ENCODE results near the gene NHSL1. TPM values are rescaled to one million over a fixed set of nuclear protein-coding genes. Genes with fewer than 3 reads are reported as not detected.

NHSL1 gene
- total RNA-seq, 1 experiment from 2014 or later = 41.9 TPM

DNA sequence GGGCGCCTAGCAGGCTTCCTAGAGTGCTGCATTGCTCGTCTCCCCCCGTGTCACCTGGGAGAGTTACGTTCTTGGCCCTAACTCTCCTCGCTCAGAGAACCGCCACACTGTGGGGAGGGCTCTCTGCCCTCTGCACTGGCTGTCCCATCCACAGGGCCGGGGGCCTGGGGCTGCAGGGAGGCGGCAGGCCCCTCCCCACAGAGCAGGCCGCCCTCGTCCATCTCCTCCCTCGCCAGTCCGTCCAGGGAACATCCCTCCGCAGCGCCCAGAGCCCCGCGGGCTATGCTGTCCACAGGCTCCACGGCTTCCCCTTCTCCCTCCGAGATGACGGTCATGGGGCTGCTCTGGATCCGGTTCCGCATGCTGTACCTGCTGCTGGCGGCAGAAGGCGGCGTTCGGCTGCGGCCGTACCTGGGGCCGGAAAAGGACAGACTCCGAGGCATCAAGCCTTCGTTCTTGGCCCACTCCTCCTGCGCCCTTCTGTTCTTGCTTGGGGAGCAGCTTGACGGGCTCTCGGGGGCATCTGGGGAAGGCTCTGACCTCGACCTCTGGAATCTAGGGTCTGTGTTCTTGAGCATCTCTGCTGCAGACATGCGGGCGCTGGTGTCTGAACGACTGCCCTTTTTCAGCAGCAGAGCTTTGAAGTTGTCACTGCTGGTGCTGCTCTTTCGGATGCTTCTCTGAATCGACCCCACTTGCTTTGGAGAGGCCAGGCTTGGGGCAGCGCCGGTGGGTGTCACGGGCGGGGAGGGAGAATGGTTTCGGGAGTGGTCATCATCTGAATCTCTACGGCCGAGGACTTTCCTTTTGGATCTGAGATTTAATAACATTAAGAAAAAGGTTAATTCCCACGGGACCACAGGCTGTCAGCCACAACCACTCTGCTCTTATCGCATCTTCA is 75.0 kb downstream of the NHSL1 start:
- CTCF ChIA-PET = interaction anchor here (0.6 kb wide), 1 partner anchor 47 kb away, joined by 3 read pairs; no protein-coding TSS in a partner anchor
- Mint-ChIP-seq H3K36me3 (ENCODE audit: insufficient read depth, unreplicated experiment) (peaks cover 63% of the 10 kb centered on the region), H3K4me3 (ENCODE audit: unreplicated experiment) (no peak overlapping the region), H3K9me3 (ENCODE audit: unreplicated experiment) (no peaks in the 10 kb centered on the region), H3K4me1 (ENCODE audit: low read depth, unreplicated experiment) (peaks cover 2% of the 10 kb centered on the region), H3K27me3 (ENCODE audit: insufficient read depth, unreplicated experiment) (no peaks in the 10 kb centered on the region), H3K27ac (ENCODE audit: unreplicated experiment) (no peak overlapping the region)
- Histone ChIP-seq H3K4me3 (ENCODE audit: low read depth, low read length) (no peak overlapping the region), H3K36me3 (ENCODE audit: control insufficient read depth, insufficient read depth, low read length) (no peaks in the 10 kb centered on the region), H3K9me3 (no peaks in the 10 kb centered on the region), H3K4me1 (no peaks in the 10 kb centered on the region), H3K27me3 (replicated peaks; ENCODE audit: control insufficient read depth, insufficient read depth, low read length) (no peaks in the 10 kb centered on the region)
- intact Hi-C loops (cut with micrococcal nuclease; ENCODE audit: unreplicated experiment) = no loop called here
- TF ChIP-seq, protein P1, sequence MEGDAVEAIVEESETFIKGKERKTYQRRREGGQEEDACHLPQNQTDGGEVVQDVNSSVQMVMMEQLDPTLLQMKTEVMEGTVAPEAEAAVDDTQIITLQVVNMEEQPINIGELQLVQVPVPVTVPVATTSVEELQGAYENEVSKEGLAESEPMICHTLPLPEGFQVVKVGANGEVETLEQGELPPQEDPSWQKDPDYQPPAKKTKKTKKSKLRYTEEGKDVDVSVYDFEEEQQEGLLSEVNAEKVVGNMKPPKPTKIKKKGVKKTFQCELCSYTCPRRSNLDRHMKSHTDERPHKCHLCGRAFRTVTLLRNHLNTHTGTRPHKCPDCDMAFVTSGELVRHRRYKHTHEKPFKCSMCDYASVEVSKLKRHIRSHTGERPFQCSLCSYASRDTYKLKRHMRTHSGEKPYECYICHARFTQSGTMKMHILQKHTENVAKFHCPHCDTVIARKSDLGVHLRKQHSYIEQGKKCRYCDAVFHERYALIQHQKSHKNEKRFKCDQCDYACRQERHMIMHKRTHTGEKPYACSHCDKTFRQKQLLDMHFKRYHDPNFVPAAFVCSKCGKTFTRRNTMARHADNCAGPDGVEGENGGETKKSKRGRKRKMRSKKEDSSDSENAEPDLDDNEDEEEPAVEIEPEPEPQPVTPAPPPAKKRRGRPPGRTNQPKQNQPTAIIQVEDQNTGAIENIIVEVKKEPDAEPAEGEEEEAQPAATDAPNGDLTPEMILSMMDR (IDR thresholded peaks at IDR 0.05; ENCODE audit: insufficient read depth in 1 of 2, low read depth in 1 of 2, low read length in 1 of 2, severe bottlenecking in 1 of 2, unreplicated experiment in 1 of 2) = no peak
- DNase-seq = no peak
- POLR2A ChIA-PET = no interaction called here
- BruUV-seq (replicated peaks) = no TSS peak

DNA sequence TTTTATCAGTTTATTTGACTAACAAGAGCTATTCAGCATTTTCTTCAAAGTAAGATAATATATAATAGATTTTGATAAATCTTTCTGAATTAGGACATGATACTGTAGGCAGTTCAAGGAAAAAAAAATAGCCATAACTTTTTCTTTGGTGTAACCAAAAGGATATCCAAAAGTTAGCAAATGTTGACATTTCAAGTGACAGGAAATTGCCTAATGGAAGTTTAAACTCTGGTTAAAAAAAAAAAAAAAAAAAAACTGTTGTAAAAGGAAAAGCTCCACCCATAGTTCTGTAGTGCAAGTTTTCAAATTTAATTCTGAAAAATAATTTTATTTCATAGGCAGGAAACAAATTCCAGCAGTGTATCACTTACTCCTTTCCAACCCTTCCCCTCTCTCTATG is 76.4 kb downstream of the NHSL1 start:
- ChIA-PET CTCF (no interaction called here), POLR2A (no interaction called here)
- no peaks in the 10 kb centered on the region for H3K36me3 ChIP-seq (ENCODE audit: control insufficient read depth, insufficient read depth, low read length)
- no TSS peak for BruUV-seq (replicated peaks)
- no peaks in the 10 kb centered on the region for H3K27me3 ChIP-seq (replicated peaks; ENCODE audit: control insufficient read depth, insufficient read depth, low read length)
- no peaks in the 10 kb centered on the region for H3K4me1 ChIP-seq
- Mint-ChIP-seq H3K27ac (ENCODE audit: unreplicated experiment) (no peak overlapping the region), H3K4me1 (ENCODE audit: low read depth, unreplicated experiment) (no peaks in the 10 kb centered on the region), H3K4me3 (ENCODE audit: unreplicated experiment) (no peak overlapping the region), H3K27me3 (ENCODE audit: insufficient read depth, unreplicated experiment) (no peaks in the 10 kb centered on the region), H3K36me3 (ENCODE audit: insufficient read depth, unreplicated experiment) (peaks cover 69% of the 10 kb centered on the region), H3K9me3 (ENCODE audit: unreplicated experiment) (no peaks in the 10 kb centered on the region)
- no peaks in the 10 kb centered on the region for H3K9me3 ChIP-seq
- no peak overlapping the region for H3K4me3 ChIP-seq (ENCODE audit: low read depth, low read length)
- intact Hi-C loops (cut with micrococcal nuclease; ENCODE audit: unreplicated experiment) = no loop called here
- DNase-seq = no peak
- TF ChIP-seq, protein P1 (IDR thresholded peaks at IDR 0.05; ENCODE audit: insufficient read depth in 1 of 2, low read depth in 1 of 2, low read length in 1 of 2, severe bottlenecking in 1 of 2, unreplicated experiment in 1 of 2) = no peak

DNA sequence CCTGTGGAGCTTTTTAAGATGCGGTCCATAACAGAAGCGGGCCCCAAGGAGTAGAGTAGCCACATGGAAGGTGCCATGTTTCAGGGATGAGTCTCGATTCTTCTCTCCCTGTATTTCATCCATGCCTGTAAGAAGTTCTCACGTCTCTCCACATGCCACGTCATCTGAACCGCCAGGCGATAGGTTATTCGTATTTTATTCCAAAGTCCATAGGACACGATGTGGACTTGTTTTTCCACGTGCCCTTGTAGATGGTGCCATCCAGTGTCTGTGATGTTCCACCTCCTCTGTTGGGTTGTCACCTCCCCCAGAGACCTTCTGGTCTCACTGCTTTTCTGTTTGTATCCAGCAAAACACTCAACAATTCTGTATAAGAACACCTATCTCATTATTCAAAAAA is 77.7 kb downstream of the NHSL1 start:
- no peak for DNase-seq
- no peak overlapping the region for H3K4me3 Mint-ChIP-seq (ENCODE audit: unreplicated experiment)
- H3K4me1 Mint-ChIP-seq (ENCODE audit: low read depth, unreplicated experiment) = no peaks in the 10 kb centered on the region
- Histone ChIP-seq H3K4me3 (ENCODE audit: low read depth, low read length) (no peak overlapping the region), H3K9me3 (no peaks in the 10 kb centered on the region), H3K4me1 (no peaks in the 10 kb centered on the region), H3K36me3 (ENCODE audit: control insufficient read depth, insufficient read depth, low read length) (no peaks in the 10 kb centered on the region), H3K27me3 (replicated peaks; ENCODE audit: control insufficient read depth, insufficient read depth, low read length) (no peaks in the 10 kb centered on the region)
- H3K36me3 Mint-ChIP-seq (ENCODE audit: insufficient read depth, unreplicated experiment) = peaks cover 63% of the 10 kb centered on the region
- CTCF ChIA-PET = interaction anchor here (0.6 kb wide), 1 partner anchor 31 kb away, joined by 3 read pairs; no protein-coding TSS in a partner anchor
- no peaks in the 10 kb centered on the region for H3K9me3 Mint-ChIP-seq (ENCODE audit: unreplicated experiment)
- BruUV-seq (replicated peaks) = no TSS peak
- TF ChIP-seq, protein P1 (IDR thresholded peaks at IDR 0.05; ENCODE audit: insufficient read depth in 1 of 2, low read depth in 1 of 2, low read length in 1 of 2, severe bottlenecking in 1 of 2, unreplicated experiment in 1 of 2) = no peak
- H3K27ac Mint-ChIP-seq (ENCODE audit: unreplicated experiment) = no peak overlapping the region
- no peaks in the 10 kb centered on the region for H3K27me3 Mint-ChIP-seq (ENCODE audit: insufficient read depth, unreplicated experiment)
- POLR2A ChIA-PET = interaction anchor here (0.8 kb wide), 1 partner anchor 12 kb away, joined by 3 read pairs; no protein-coding TSS in a partner anchor
- intact Hi-C loops (cut with micrococcal nuclease; ENCODE audit: unreplicated experiment) = no loop called here
